Activated CD4-positive, alpha-beta T cell treated with anti-CD3 and anti-CD28 coated beads, Interleukin-2, amount 50 U/mL, for 48 hours (primary cell): Measurements from ENCODE around the gene CASS4.
"Not testable (repeated sequence)": the region's sequence is repeated elsewhere in the genome, so short reads cannot be mapped to it uniquely, and the experiment has no call there.

Experiments
- DNase-seq, 2 experiments: peaks; one replicate each; pipeline ENCODE4 v3.0.0-alpha.2; 2020

The CASS4 gene

GRCh38 chr20:56411759-56412472, at the start of gene CASS4:
Gene CASS4, plus strand, starts transcription at chr20:56412260. Its CDS starts 199 bp downstream, at chr20:56412459.
- peak in 1 of 2 experiments; percentile 39 for DNase-seq

- DNase-seq, result no peak
Observed at GRCh38 chr20:56362833-56363413, 49.1 kb upstream of the CASS4 start.

GRCh38 chr20:56363491-56363890, 48.6 kb upstream of the CASS4 start:
- no peak for DNase-seq

- DNase-seq, result no peak
Observed at GRCh38 chr20:56368351-56369134, 43.5 kb upstream of the CASS4 start.

GRCh38 chr20:56369179-56369578, 42.9 kb upstream of the CASS4 start:
- no peak for DNase-seq

GRCh38 chr20:56371977-56372376, 40.1 kb upstream of the CASS4 start:
- no peak for DNase-seq

- DNase-seq, result no peak
Observed at GRCh38 chr20:56372850-56373249, 39.2 kb upstream of the CASS4 start.

- no peak for DNase-seq
Observed at GRCh38 chr20:56373942-56374341, 38.1 kb upstream of the CASS4 start.

- DNase-seq, result no peak
Observed at GRCh38 chr20:56376331-56376730, 35.7 kb upstream of the CASS4 start.

GRCh38 chr20:56378386-56378785, 33.7 kb upstream of the CASS4 start:
- no peak for DNase-seq

- DNase-seq, result no peak
Observed at GRCh38 chr20:56380375-56380774, 31.7 kb upstream of the CASS4 start.

GRCh38 chr20:56381501-56381900, 30.6 kb upstream of the CASS4 start:
- no peak for DNase-seq

GRCh38 chr20:56382696-56383095, 29.4 kb upstream of the CASS4 start:
- DNase-seq, result no peak

GRCh38 chr20:56383334-56383733, 28.7 kb upstream of the CASS4 start:
- no peak for DNase-seq

- DNase-seq, result no peak
Observed at GRCh38 chr20:56385130-56385529, 26.9 kb upstream of the CASS4 start.

- no peak for DNase-seq
Observed at GRCh38 chr20:56386219-56386618, 25.8 kb upstream of the CASS4 start.

GRCh38 chr20:56388882-56389281, 23.2 kb upstream of the CASS4 start:
- DNase-seq, result no peak

GRCh38 chr20:56389807-56390206, 22.3 kb upstream of the CASS4 start:
- DNase-seq, result no peak

- not testable (repeated sequence) for DNase-seq
Observed at GRCh38 chr20:56390396-56390795, 21.7 kb upstream of the CASS4 start.

- DNase-seq, result no peak
Observed at GRCh38 chr20:56391037-56391436, 21.0 kb upstream of the CASS4 start.

- DNase-seq, result no peak
Observed at GRCh38 chr20:56391596-56392131, 20.4 kb upstream of the CASS4 start.

GRCh38 chr20:56392132-56392880, 19.8 kb upstream of the CASS4 start, which contains the start of the genes AURKA and CSTF1:
Gene AURKA, minus strand, starts transcription at chr20:56392215. Its CDS starts 4,018 bp downstream, at chr20:56388197.
Gene CSTF1, plus strand, starts transcription at chr20:56392645. Its CDS starts 2,908 bp downstream, at chr20:56395553.
- DNase-seq, result peak; percentile 99 to 100
